ENCODE results near the gene SHMT1.
A peak's percentile ranks its signal among the peaks of the same experiment; 100 is the strongest.
"Not testable (repeated sequence)": the region's sequence is repeated elsewhere in the genome, so short reads cannot be mapped to it uniquely, and the experiment has no call there.

Gene SHMT1

DNA sequence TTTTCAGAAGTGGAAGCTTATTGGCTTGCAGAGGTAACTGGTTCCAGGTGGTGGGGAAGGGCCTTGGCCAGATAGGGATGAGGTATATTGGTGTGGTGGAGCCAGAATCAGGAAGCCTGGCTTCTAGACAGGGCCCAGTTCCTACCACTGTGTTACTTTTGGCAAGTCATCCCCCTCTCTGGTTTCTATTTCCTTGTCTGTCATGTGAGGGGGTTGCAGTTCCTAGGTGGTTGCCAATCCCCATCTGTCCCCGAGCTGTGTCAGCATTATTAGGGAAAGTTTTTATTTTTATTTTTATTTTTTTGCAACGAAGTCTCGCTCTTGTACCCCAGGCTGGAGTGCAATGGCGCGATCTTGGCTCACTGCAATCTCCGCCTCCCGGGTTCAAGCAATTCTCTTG lies 45.2 kb downstream of the SHMT1 start:
- TF ChIP-seq, protein P1, sequence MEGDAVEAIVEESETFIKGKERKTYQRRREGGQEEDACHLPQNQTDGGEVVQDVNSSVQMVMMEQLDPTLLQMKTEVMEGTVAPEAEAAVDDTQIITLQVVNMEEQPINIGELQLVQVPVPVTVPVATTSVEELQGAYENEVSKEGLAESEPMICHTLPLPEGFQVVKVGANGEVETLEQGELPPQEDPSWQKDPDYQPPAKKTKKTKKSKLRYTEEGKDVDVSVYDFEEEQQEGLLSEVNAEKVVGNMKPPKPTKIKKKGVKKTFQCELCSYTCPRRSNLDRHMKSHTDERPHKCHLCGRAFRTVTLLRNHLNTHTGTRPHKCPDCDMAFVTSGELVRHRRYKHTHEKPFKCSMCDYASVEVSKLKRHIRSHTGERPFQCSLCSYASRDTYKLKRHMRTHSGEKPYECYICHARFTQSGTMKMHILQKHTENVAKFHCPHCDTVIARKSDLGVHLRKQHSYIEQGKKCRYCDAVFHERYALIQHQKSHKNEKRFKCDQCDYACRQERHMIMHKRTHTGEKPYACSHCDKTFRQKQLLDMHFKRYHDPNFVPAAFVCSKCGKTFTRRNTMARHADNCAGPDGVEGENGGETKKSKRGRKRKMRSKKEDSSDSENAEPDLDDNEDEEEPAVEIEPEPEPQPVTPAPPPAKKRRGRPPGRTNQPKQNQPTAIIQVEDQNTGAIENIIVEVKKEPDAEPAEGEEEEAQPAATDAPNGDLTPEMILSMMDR (IDR thresholded peaks at IDR 0.05), result no peak
- TF ChIP-seq ZFX (IDR thresholded peaks at IDR 0.05; ENCODE audit: borderline replicate concordance), result no peak
- no peak overlapping the region for H3K27ac ChIP-seq

DNA sequence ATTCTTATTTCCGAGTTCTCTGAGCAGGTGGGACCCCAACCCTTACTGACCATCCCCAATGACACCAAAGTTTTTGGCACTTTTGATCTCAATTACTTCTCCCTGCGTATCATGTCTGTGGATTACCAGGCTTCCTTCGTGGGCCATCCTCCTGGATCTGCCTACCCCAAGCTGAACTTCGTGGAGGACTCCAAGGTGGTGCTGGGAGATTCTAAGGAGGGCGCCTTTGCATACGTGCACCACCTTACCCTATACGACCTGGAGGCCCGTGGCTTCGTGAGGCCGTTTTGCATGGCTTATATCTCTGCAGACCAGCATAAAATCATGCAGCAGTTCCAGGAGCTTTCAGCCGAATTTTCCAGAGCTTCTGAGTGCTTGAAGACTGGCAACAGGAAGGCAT lies 47.4 kb downstream of the SHMT1 start:
- TF ChIP-seq, protein P1 (IDR thresholded peaks at IDR 0.05), result no peak
- TF ChIP-seq ZFX (IDR thresholded peaks at IDR 0.05; ENCODE audit: borderline replicate concordance), result no peak
- peak overlapping the region; percentile 93 for H3K27ac ChIP-seq

DNA sequence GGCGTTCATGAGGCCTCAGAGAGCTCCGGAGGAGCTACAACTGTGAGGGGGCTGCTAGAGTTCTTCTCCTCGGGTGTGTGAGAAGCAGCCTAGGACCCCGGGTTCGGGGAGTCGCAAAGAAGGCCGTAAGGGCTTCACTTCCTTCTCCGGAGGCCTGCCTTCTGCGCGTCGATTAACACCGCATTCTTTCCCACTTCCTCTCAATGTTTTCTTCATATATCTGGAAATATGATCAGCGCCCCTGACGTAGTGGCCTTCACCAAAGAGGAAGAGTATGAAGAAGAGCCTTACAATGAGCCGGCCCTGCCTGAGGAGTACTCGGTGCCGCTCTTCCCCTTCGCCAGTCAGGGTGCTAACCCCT lies 47.8 kb downstream of the SHMT1 start:
- no peak for TF ChIP-seq ZFX (IDR thresholded peaks at IDR 0.05; ENCODE audit: borderline replicate concordance)
- H3K27ac ChIP-seq, result peak overlapping the region; percentile 93

DNA sequence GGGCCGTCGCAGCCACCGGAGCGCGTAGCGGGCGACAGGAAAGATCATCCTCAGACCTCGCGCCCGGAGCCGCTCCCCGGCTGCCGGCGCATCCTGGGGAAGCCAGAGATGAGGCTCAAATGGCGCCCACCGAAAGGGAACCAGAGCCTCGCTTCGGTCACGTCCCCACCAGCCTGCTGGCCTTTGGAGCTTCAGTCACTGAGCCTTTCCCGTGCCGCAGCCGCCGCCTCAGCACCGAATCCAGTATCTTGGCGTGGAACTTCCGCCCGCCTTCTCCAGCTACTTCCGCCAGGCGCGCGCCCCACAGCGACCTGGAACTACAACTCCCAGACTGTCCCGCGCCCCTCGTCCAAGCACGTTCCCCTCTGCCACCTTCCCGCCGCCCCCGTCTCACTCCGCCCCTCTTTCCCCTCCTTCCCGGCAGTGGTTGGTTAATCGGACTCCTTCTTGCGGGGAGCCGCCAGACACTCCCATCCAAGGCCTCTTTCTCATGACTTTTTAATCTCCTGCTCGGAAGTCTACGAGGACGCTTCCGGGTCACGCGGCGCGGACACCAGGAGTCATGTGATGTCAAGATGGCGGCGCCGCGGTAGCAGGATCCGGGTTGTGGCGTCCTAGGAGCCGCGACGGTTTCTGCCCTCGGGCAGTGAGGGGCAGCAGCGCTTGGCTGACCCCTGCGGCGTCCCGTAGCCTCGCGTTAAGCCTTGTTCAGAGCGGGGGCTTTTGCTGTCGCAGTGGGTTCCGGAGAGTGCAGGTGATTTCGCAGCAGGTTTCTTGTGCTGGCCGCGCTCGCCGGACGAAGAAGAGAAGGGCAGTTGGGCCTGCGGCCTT lies 48.4 kb downstream of the SHMT1 start, which contains the start of the genes SMCR8 and TOP3A:
Gene SMCR8 (plus strand): TSS at position 563 of the 831 bp plus-strand sequence. CDS start 497 bp downstream, outside the sequence.
Gene TOP3A (minus strand): TSS at position 264 of the 831 bp plus-strand sequence. CDS start 216 bp downstream, at position 48.
- TF ChIP-seq ZFX (IDR thresholded peaks at IDR 0.05; ENCODE audit: borderline replicate concordance), result no peak
- TF ChIP-seq, protein P1 (IDR thresholded peaks at IDR 0.05), result no peak
- H3K27ac ChIP-seq, result peak within 1 kb of the TSS; percentile 93

DNA sequence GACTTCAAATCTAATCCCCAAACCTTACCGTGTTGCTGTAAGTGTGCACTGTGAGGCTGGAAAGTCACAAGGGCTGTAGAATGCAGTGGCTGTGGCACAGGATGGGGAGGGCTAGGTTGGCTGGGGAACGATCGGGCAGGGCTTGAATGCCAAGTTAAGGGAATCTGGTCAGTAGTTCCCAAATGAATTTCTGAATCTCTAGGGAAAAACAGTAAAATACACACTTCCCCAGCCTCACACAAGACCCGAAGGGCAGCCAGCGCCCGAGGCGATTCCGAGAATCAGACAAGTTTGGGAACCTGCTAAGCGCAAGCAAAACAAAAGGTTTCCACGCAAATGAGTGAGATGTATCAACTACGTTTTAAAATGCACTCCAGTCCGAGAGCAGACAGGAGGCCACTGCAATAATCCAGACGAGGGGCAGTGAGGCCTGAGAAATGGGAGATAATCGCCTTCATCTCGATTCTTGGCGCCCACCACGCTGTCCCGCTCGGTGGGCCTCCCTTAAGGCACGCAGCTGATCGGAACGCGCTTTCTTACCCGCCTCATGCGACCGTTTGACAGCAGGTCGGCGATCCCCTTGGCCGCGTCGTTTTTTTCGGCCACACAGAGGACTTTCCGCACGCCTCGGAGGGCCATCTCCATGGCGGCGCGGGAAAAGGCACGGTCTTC lies 49.2 kb downstream of the SHMT1 start:
- TF ChIP-seq, protein P1 (IDR thresholded peaks at IDR 0.05), result no peak
- no peak for TF ChIP-seq ZFX (IDR thresholded peaks at IDR 0.05; ENCODE audit: borderline replicate concordance)
- H3K27ac ChIP-seq, result peak overlapping the region; percentile 93

DNA sequence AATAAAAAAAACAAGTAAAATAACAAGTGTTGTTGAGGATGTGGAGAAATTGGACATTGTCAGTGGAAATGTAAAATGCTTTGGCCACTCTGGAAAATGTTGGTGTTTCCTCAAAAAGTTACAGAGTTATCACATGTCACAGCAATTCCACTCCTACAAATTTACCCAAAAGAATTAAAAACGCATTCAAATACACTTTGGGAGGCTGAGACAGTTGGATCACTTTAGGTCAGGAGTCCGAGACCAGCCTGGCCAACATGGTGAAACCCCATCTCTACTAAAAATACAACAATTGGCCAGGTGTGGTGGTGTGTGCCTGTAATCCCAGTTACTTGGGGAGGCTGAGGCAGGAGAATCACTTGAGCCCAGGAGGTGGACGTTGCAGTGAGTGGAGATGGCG lies 54.1 kb downstream of the SHMT1 start:
- TF ChIP-seq, protein P1 (IDR thresholded peaks at IDR 0.05), result no peak
- H3K27ac ChIP-seq, result no peak overlapping the region

DNA sequence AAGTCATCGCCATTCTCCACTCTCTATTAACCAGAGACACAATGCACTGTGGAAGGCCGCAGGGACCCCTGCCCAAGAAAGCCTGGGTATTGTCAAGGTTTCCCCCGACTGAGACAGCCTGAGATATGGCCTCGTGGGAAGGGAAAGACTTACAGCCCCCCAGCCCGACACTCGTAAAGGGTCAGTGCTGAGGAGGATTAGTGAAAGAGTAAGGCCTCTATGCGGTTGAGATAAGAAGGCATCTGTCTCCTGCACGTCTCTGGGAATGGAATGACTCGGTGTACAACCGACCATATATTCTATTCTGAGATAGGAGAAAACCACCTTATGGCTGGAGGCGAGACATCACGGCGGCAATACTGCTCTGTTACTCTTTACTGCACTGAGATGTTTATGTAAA lies 60.1 kb downstream of the SHMT1 start:
- not testable (repeated sequence) for H3K27ac ChIP-seq

DNA sequence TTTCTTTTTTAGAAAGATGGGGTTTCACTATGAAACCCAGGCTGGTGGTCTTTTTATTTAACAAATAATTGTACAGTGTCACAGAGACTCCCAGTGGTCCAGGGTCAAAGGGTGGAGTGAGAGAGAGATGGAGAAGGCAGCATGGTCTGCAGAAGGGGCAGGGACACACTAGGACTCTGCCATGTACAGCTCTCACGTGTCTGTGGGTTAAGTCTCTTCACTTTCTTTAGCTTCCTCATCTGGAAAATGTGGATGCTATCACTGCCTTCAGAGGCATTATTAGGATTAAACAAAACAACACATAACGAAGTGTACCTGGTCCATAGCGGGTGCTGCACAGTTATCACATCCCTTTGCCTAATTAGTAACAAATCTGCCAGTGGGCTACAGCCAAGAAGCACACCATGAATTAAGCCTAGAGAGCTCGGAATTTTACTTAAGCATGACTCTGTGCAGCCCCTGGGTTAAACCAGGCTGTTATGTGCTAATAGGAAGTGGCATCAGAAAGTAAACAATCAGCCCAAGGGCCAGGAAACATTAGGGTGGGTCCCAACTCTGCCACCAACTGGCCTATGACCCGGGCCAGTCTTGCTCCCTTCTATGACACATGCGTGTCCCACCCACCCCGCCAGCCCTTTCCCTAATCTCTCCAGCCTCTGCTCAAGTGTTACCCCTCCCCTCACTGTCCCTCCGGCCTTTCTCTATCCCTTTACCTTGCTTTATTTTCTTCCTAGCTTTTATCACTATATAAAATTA lies 62.4 kb downstream of the SHMT1 start:
- TF ChIP-seq ZFX (IDR thresholded peaks at IDR 0.05; ENCODE audit: borderline replicate concordance), result no peak
- TF ChIP-seq, protein P1 (IDR thresholded peaks at IDR 0.05), result no peak
- H3K27ac ChIP-seq, result no peak overlapping the region

DNA sequence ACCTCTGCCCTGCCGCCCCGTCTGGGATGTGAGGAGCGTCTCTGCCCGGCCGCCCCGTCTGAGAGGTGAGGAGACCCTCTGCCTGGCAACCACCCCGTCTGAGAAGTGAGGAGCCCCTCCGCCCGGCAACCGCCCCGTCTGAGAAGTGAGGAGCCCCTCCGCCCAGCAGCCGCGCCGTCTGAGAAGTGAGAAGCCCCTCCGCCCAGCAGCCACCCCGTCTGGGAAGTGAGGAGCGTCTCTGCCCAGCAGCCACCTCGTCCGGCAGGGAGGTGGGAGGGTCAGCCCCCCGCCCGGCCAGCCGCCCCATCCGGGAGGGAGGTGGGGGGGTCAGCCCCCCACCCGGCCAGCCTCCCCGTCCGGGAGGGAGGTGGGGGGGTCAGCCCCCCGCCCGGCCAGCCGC lies 65.3 kb downstream of the SHMT1 start:
- not testable (repeated sequence) for H3K27ac ChIP-seq
